T-helper 1 cell treated with Interleukin-12 subunit alpha and Interleukin-12 subunit beta and Interleukin-4 antibody, amounts not matched to agents 30 ng/mL and 1 ng/mL, for 36 hours (primary cell): Measurements from ENCODE around the gene TOM1L2. TPM values are rescaled to one million over a fixed set of nuclear protein-coding genes. Genes with fewer than 3 reads are reported as not detected.
"Not testable (repeated sequence)": the region's sequence is repeated elsewhere in the genome, so short reads cannot be mapped to it uniquely, and the experiment has no call there.

Experiments used
- intact Hi-C: fragments of 100-400 bp; cut with micrococcal nuclease; formaldehyde crosslinking; loops from one replicate; pipeline ENCODE4 v1.15.1; 2024
- total RNA-seq: library from RNA; stranded (reverse); gene quantifications from 2 replicates; pipeline ENCODE4 v1.2.3, GENCODE V29; 2022

TOM1L2 gene
- total RNA-seq, 1 donor from 2014 or later = 31.9 TPM

DNA sequence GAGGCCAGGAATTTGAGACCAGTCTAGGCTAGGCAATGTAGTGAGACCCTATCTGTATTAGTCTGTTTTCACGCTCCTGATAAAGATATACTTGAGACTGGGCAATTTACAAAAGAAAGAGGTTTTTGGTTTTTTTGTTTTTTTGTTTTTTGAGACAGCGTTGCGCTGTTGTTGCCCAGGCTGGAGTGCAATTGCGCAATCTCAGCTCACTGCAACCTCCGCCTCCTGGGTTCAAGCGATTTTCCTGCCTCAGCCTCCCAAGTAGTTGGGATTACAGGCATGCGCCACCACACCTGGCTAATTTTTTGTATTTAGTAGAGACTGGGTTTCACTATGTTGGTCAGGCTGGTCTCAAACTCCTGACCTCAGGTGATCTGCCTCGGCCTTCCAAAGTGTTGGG is 23.7 kb upstream of the TOM1L2 start:
- intact Hi-C loops = not testable (repeated sequence)

DNA sequence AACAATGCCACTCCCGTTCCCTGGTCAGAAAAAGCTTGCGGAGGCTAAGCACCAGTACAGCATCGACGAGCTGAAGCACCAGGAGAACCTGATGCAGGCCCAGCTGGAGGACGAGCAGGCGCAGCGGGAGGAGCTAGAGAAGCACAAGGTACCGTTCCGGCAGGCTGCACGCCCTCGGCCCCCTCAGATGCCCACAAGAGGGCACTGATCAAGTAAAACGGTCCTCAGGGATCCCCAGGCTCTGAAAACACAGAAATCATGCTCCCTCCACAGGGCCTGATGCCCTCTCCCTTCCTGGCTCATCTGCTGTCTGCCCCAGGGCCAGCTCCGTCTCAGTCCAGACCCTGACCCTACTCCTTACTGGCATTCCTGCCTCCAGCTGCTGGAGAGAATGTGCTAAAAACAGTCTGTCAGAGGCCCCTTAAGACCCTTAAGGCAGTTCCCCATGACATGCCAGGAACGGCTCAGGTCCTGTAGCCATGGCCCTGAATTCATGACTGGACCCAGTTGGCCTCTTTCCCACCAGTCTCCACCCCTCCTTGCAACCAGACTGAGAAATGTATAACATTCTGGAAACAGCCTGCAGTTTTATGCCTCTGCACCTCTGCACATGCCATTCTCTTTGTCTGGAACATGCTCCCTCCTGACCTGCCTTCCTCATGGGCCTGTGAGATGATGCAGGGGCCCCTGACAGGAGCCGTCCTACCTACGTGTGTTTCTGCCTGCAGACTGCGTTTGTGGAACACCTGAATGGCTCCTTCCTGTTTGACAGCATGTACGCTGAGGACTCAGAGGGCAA is 22.3 kb upstream of the TOM1L2 start:
- intact Hi-C loops = no loop called here

DNA sequence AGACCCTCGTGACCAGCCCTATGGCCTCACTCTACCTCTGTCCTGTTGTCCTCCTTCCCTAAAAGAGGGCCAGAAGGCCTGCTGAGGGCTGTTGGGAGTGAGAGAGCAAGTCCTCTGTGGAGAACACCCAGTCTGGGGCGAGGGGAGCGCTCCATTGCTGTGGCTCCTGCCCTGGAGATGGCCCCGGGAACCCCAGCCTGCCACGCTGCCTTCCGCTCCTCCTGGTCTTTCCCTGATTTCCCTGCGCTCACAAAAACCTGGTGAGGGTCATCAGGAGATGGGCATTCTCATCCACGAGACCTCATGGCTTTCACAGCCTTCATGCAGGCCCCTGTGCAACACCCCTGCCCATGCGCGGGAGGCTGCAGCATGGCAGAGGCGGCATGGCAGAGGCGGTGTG is 21.7 kb upstream of the TOM1L2 start:
- intact Hi-C loops = no loop called here

DNA sequence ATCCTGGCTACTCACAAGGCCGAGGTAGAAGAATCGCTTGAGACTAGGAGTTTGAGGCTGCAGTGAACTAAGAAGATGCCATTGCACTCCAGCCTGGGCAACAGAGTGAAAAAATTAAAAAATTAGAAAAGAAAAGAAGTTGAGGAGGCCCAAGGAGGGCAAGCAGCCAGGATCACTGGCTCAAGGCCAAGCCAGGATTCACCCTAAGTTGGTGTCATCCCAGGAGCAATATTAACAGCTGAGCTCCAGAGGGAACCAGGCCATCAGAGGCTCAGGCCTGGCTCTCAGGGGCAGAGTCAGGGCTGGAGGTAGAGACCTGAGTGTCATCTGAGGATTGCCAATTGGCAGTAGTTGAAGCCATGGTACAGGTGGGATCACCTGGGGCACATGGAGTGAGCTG is 21.2 kb upstream of the TOM1L2 start:
- intact Hi-C loops = no loop called here

DNA sequence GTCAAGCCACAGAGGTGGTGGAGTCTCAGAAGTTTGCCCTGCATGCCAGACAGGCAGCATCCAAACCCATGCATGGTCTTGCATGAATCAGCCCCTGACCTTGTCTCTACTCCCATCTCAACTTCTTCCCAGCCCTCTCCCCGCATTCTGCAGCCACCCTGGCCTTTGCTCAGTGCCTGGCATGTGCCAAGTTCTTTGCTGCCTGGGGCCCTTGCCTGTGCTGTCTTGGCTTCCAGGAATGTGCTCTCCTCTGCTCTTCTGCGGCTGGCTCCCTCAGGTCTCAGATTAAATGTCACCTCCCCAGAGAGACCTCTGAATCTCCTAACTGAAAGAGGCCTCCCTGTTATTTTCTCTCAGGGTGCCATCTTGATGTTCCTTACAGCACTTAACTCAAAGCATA is 18.1 kb upstream of the TOM1L2 start:
- intact Hi-C loops = no loop called here

DNA sequence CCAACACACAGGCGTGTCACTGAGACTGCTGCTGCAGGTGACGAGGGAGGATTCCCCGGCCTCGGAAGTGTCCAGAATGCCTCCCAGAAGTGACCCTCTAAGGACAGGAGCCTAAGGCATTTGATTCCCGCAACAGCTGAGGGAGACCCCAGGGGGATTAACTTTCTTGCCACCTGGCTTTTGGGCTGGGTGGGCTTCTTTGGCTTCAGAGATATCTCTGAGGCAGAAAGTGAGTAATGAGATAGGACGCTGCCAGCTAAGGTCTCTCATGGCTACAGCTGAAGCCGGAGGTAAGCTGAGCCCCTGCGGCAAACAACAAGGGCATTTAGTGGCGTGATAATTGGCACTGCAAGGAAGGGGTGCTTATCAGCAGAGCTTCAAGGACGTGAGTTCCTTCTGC is 17.4 kb upstream of the TOM1L2 start:
- intact Hi-C loops = no loop called here

DNA sequence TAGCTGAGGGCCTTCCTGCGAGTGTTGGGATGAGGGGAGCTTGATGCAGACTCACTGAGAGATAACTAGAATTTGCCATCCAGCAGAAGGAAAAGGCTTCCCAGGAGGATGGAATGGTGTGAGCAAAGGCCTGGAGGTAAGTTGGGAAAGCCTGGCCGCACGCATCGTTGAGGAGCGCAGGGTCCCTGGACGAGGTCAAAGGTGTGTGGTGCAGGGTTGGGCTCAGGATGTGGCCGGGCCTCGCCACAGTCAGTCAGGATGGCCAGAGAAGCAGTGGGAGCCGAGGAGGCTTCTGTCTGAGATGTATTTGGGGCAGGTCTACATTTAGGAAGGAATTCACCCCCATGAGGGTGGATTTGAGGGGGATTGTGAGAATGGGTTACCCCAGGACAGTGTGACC is 16.9 kb upstream of the TOM1L2 start:
- intact Hi-C loops = no loop called here

DNA sequence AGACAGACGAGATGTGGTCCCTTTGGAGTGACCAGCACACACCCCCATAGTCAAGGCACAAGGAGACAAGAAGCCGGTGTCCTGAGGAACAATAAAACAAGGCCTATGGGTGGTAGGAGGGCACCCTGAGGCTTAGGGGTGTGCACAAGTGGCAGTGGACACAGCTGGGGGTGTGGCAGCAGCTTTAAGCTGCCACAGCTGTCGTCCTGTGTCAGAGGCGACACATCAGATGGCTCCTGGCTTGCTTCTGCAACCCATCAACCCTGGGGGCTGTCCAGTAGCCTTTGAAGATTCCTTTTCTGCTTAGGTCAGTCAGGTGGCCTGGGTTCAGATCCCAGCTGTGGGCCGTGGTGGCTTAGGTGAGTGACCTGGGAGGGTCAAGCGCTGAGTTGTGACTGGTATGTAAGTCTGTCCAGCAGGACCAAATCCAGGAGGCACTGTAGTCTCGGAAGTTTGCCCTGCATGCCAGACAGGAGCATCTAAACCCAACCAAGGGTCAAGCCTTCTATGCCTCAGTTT is 16.3 kb upstream of the TOM1L2 start:
- intact Hi-C loops = no loop called here

DNA sequence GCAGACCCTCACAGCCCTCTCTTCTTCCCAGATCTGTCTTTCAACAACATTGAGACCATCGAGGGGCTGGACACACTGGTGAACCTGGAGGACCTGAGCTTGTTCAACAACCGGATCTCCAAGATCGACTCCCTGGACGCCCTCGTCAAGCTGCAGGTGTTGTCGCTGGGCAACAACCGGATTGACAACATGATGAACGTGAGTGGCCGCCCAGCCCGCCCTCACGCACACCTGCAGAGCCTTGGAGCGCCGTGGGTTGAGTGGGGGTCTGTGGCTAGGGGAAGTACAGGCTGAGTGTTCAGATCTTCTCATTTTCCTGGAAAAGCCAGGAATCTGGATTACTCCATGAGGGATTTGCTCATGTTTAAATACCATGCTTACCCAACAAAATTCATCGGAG is 15.7 kb upstream of the TOM1L2 start:
- intact Hi-C loops = no loop called here

DNA sequence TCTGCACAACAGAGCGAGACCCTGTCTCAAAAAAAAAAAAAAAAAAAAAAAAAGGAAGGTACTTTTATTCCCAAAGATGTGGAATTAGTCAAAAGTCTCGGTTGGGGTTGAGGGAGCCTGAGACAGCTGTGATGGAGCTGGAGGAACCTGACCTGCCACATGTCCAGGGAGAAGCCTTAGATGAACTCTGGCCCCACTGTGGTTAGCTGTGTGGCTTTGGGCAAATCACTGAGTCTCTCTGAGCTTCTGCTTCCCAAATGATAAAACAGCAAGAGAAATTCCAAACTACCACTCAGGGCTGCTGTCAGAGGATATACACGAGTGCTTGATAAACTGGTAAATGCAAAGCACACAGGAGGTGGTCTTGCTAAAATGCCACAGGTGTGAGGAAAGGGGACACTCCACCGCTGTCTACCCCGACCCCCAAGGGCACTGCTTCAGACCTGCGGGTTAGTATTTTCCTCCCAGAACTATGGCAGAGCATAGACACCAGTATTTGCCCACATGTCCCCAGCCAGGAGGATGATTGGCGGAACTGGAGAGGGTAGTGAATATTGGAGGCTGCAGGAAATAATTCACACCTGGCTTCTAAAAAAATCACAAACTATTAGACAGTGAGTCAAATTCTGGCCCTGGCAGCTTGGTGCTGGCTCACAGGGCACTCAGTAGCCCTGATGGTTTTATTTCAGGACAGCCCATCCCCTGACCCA is 15.1 kb upstream of the TOM1L2 start:
- intact Hi-C loops = no loop called here

DNA sequence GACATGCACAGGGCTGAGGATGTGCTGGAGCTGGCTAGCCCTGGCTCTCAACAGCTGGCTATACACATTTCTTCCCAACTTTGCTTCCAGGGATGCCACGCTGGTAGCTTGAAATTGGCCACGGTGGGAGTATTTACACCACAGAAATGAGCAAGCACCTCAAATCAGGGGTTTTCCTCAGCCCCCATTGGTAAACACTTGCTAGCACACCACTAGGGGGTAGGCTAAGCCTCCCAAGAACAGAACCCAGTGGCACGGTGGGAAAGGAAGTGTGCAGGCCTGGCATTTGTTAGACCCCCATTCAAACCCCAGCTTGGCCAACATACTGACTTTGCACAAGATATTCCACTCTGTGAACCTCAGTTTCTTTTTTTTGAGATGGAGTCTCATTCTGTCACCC is 13.4 kb upstream of the TOM1L2 start:
- intact Hi-C loops = no loop called here

DNA sequence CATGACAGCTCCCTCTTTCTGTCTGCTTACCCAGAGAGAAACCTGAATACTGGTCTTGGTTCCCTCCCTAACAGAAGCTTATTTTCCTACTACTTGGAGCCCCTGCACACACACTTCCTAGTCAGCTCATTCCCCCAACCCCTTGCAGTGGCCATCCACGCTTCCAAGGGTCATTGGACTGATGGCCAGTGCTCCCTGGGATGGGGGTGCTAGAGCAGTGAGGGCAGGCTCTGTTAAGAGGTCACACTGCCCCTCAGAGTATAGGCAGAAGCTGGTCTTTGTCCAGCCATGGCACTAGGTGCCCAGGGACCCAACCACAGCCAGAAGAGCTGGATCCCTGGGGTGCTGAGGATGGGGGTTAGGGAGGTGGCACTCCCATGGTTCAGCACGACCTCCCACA is 13.0 kb upstream of the TOM1L2 start:
- intact Hi-C loops = no loop called here

DNA sequence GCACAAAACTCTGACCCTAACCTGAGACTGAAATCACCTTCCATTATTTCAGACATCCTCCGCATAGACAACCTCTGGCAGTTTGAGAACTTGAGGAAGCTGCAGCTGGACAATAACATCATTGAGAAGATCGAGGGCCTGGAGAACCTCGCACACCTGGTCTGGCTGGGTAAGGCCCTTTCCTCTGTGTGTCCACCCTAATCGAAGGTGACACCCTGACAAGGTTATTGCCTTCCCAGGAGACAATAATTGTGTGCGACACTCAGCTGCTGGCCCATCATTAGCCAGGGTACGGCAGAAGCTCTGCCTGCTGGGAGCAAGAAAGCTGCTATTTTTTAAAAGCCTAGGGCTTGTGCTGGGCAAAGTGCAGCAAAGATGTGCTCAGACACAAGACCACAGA is 11.6 kb upstream of the TOM1L2 start:
- intact Hi-C loops = no loop called here

DNA sequence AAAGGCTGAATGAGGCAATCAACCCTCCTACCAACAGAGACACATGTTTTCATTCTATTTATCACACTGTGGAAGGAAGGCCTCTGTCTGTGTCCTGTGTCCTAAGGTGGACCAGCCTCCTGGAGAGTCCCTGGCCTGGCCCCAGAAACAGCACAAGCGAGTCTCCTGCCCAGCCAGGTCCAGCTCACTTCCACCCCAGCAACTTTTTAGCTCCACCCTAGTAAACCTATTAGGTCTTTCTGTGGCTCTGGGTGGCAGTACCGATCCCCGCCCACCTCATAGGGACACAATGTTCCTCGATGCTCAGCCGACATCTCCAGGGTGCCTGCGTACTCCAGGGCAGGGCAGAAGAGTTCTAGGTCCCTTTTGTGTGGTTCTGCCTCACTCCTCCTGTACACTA is 11.2 kb upstream of the TOM1L2 start:
- intact Hi-C loops = no loop called here

DNA sequence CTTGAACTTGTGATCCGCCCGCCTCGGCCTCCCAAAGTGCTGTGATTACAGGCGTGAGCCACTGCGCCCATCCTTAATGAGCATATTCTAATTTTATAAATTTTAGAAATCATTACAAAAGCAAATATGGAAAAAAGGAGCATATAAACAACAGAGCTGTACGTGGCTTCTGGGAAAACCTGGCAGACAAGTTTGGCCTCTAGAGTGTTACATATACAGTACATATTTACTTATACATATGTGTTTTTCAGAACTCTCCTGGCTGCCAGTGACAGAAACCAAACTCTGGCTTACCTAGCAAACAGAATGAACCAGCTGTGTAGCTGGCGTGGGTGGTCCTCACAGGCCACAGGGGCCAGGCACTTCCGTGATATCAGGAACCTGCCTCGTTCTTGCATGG is 10.6 kb upstream of the TOM1L2 start:
- intact Hi-C loops = no loop called here

DNA sequence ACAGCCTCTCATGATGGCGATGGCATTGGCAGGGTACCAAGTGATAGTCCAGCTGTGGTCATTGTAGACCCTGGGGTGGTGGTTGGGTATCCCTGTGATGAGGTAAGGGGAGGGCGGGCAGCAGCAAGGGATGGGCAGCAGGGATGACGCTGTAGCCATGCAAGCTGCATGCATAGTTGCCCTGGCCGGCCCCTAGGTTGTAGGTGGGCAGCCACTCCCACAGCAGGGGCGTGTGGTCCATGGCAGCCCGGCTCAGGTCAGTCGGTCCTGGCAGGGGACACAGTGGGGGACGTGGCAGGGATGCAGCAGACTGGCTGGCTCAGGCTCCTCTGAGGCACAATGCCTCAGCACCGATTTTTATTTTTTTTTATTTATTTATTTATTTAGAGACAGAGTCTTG is 9.1 kb upstream of the TOM1L2 start:
- intact Hi-C loops = no loop called here

DNA sequence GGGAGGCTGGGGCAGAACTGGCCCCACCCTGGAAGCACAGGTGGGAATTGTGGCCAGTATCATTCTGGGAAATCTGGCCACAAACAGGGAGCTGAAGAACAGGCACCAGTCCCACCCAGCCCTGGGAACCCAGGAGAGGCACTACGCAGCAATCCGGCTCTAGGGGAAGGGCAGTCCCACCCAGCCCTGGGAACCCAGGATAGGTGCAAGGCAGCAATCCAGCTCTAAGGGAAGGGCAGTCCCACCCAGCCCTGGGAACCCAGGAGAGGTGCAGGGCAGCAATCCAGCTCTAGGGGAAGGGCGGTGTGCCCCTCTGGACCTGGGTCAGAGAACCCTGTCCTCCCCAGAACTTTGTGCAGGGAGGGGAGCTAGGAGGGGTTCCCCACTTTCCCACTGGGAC is 7.6 kb upstream of the TOM1L2 start:
- intact Hi-C loops = loop anchor here (10.0 kb wide), 2 partner anchors 505 to 775 kb away; partner anchors contain the start of genes MED9 and PLD6

DNA sequence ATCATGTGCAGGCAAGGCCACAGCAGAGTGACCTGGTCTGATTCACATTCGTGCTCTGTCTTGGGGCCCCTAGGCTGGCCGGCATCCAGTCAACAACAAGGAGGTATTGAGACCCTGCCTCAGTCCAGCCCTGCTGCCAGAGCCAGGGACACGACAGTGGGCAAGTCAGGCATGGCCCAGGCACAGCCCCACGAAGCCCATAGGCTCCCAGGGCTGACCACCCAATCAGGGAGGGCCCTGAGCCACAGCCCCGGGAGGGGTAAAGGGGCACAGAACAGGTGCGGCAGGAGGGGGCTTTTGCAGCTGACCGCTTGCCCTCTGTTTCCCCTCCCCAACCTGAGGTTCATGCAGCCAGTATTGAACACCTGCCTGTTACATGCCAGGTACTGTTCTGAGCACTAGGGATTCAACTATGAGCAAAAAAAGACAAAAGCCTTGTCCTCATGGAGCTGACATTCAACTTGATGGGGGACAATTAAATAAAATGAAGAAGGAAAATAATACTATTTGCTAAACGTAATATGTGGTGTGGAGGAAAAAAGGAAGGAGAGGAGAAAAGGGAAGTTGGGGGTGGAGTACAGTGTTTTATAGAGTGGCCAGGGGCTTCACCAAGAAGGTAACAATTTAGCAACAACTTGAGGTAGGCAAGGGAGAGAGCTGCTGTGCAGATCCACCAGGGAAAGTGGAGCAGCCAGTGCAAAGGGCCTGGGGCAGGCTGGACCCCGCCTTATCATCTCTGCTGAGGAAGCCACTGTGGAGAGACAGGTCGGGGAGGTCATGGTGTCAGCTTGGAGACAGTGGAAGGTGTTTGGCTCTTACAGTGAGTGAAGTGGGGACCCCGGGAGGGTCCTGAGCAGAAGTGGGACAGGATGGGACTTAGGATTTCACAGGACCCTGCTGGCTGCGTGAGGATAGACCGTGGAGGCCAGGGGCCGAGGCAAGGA is 6.6 kb upstream of the TOM1L2 start:
- intact Hi-C loops = loop anchor here (10.0 kb wide), 2 partner anchors 504 to 774 kb away; partner anchors contain the start of genes MED9 and PLD6

DNA sequence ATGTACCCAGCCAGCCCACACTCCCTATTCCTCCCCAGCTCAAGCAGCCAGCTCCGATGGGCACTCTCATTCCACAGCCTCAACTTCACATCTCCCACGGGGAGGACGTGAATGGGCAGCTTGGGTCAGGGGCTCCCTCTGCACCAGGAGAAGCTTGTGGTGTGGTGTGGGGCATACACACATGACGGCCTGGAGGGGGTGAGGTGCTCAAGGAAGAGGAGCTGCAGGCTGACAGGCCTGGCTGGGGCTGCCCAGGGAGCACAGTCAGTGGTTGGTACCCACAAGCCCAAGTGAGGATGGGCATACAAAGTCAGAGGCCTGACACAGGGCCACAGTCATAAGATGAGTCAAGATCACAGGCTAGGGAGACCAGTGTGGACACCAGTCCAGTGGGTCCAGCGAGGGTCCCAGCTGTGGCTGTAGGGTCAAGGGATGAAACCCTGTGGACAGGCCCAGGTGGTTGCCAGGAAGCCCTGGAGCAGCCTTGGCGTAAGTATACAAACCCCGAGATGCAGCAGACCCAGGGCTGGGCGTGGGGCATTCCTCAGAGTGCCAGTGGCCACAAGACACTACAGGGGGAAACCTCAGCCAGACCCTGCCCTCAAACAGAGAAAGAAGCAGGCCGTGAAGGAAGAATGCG is 4.9 kb upstream of the TOM1L2 start:
- intact Hi-C loops = loop anchor here (10.0 kb wide), 2 partner anchors 502 to 772 kb away; partner anchors contain the start of genes MED9 and PLD6

DNA sequence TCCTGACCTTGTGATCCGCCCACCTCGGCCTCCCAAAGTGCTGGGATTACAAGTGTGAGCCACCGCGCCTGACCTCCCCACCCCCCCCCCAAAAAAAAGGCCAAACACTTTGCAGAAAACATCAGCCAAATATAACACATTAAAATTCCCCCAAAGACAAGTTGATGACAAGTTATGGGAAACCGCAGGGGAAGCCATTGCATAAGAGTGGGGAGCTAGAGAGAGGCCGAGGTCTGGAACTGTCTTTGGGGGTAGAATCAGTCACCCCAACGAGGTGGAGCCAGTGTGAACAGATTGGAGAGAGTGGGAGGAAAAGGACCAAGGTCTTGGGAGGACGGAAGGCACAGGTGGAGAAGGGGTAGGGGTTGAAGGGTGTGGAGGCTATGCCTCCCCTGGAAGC is 3.2 kb upstream of the TOM1L2 start:
- intact Hi-C loops = loop anchor here (10.0 kb wide), 2 partner anchors 501 to 771 kb away; partner anchors contain the start of genes MED9 and PLD6

DNA sequence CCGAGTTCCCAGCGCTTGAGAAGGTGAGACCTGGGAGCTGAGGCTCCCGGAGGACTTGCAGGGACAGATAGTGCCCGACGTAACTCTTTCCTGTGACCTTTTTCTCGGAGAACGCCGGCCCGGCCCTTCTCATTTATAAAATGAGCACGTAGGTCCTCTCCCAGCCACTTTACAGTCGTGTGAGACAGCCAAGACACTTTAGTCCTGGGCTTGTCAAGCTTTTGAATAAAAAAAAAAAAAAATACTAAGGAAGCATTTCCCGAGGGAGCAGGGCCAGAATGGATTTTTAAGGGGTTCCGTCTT is 703 bp upstream of the TOM1L2 start:
- intact Hi-C loops = loop anchor here (1.0 to 10.0 kb wide), 20 partner anchors 15 to 768 kb away; partner anchors contain the start of genes ALKBH5, ATPAF2, COPS3 and DRG2
